GM21381 (cell line): Measurements from ENCODE around the gene ADSL.
"Not testable (repeated sequence)": the region's sequence is repeated elsewhere in the genome, so short reads cannot be mapped to it uniquely, and the experiment has no call there.

Experiments used
- ATAC-seq: cut with Tn5 transposase; IDR thresholded peaks from one replicate; pipeline ENCODE4 v1.9.1; 2021; ENCODE audit warnings: mild to moderate bottlenecking, moderate library complexity; ENCODE audit not compliant: unreplicated experiment

The ADSL gene

DNA sequence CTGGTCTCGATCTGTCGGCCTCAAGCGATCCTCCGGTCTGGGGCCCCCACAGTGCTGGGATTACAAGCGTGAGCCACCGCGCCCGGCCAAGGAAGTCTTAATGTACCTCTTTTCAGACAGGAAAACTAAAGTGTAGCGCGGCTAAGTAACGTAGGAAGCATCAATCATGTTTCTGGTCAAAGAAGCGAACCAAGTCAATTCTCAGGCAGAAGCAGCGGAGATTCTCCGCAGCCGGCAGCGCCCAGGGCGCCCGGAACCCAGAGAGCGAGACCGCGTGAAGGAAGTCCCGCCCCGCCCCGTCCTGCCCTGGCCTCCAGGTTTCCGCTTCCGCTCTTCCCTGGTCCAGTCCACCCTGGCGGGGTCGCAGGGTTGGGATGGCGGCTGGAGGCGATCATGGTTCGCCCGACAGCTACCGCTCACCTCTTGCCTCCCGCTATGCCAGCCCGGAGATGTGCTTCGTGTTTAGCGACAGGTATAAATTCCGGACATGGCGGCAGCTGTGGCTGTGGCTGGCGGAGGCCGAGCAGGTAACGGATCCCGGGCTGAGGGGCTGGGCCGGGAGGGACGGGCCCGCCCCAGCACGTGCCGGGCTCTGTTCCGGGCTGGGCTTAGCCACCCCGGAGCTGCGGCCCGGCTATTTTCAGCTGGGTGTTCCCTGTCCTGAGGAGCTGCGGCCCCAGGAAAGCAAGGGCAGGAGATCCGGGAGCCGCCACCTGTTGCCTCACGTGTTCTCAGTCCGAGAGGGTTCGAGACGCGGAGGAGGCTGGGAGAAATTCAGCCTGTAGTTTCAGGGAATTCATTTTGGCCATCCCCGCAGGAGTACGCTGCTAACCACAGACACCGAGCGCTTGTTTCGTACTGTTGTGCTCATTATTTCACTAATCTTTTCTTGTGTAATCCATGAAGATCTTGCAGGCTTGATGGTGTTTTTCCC is at the start of gene ADSL:
ADSL (plus strand) TSS at position 316 of the 934 bp plus-strand sequence; CDS start at position 375, 59 bp downstream.
- peak; percentile 81 for ATAC-seq

DNA sequence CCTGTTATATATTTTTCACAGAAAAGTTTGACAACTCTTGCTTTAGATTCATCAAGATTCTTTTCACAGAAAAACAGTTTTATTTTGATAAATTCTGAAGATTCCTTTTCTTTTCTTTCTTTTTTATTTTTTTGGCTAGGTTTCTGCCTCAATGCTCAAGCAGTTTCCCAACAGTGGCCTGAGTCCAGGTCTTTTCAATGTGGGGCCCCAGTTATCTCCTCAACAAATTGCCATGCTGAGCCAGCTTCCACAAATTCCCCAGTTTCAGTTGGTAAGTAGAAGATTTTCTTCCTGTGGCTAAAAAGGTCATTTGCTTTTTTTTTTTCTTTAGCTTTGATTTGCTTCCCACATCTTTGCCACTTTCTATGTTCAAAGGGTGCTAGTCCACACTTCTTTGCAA is 46.0 kb upstream of the ADSL start:
- ATAC-seq, result no peak

DNA sequence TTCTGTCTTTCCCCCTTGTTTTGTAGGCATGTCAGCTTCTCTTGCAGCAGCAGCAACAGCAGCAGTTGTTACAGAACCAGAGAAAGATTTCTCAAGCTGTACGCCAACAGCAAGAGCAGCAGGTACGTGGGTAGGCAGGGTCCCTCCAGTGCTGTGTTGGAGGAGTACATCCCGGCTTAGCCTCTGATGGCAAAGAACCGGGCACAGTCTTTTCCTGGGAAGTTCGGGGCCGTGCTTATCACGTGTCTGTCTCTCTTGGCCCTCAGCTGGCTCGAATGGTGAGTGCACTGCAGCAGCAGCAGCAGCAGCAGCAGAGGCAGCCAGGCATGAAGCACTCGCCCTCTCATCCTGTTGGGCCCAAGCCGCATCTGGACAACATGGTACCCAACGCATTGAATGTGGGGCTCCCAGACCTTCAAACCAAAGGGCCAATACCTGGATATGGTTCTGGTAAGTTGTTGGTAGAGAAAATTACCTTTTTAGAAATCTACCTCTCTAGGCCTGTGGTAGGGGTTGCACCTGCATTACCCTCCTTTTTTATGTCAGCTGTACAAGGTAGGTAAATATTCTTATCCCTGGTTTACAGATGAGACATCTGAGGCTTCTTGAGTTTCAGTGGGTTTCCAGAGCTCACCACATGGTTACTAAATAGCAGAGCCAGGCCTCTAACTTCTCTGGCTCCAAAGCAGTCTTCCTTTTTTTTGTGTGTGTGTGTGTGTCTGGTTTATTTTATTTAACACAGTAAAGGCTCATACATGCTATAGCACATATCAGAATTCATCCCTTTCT is 45.2 kb upstream of the ADSL start:
- peak; percentile 86 for ATAC-seq

DNA sequence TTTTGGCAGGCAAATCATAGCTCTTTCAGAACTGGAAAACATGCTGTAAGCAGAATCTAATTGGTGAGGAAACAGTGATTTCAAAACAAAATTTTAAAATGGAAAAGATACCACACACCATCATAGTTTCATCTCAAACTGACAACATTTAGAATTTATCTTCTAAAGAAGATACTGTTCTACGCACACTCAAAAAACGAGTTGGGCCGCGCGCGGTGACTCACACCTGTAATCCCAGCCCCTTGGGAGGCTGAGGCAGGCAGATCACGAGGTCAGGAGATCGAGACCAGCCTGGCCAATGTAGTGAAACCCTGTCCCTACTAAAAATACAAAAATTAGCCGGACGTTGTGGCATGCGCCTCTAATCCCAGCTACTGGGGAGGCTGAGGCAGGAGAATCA is 44.2 kb upstream of the ADSL start:
- no peak for ATAC-seq

DNA sequence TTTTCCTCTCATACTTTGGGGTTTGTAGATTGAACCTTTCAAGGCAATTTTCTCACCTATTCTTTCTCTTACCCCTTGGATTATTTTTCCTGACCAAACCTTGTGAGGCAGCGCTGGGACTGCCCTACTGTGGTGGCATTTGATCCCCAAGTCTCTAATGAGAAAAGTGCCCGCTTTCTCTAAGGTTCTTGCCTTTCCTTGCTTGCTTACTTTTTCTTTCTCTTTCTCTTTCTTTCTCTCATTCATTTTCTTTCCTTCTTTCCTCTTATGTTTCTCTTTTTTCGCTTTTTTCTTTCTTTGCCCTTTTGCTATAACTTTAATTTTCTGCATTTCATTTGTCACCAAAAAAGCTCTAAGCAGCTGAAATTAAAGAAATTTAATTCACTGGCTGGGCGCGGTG is 40.7 kb upstream of the ADSL start:
- ATAC-seq, result no peak

DNA sequence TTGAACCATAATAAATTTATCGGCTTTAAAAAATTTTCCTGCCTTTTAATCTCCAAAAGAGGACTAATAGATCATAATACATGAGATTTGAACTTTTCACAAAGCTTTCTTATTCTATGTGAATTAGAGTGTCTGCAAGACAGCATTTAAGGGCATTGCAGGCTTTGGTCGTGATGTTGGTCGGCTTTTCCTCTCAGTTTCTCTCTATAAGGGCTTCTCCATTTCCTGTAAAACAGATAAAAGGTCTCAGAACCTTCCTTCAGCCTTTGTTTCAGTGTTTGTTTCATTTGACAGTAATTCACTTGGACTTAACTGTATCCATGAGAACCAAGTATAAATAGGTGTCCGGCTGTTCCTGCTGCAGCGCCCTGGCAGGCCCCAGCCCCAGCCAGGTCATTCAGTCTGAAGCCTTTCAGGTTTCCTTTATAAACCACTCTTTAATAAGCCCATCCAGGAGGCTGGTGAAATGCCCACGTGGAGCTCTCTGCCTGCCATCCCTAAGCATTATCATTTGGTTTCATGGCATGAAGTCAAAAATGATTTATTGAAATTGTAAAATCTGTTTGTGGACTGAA is 37.2 kb upstream of the ADSL start:
- ATAC-seq, result no peak

DNA sequence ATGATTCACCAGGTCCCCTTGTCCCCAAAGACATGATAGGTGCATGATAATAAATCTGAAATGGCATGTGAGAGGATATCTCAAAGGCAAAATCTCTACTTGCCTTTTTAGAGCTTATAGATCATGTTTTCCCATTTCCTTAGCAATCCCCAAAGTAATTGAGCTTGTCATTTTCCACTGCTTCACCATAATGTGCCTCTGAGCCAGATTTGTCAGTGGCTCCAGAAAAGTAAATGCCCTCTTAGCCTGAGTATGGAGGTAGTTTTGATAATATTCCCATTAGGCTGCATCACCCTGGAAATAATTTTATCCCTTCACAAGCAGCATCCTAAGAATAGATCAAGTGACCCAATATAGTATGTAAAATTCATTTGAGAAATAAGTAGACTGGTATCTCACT is 36.7 kb upstream of the ADSL start:
- no peak for ATAC-seq

DNA sequence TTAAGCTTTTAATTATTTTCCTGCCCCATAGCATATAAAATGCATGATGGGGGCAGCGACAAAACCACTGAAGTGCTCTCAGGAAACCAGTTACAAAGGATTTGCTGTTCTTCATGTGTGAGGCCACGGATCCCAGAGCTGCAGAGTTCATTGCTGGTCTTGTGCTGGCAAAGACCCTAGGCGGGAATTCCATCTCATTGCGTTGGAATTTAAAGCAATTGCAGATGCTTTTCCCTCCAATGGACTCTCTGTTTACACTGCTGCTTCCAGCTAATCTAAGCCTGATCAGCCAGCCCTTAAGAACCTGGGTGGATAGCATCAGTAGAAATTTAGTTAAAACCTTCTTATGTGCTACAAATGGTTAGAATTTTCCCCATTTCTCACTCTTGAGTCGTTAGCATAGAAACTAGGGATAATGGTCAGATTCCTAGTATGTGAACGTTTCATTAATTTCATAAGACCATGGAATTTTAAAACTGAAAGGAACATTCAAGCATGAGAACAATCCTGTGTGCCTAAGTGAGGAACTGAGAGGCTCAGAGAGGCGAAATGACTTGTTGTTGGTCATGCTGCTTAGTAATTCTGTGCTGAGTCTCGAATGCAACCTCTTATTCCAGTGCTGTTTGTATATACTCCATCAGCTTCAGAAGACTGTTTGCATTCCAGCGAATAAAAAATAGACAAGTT is 36.1 kb upstream of the ADSL start:
- no peak for ATAC-seq

DNA sequence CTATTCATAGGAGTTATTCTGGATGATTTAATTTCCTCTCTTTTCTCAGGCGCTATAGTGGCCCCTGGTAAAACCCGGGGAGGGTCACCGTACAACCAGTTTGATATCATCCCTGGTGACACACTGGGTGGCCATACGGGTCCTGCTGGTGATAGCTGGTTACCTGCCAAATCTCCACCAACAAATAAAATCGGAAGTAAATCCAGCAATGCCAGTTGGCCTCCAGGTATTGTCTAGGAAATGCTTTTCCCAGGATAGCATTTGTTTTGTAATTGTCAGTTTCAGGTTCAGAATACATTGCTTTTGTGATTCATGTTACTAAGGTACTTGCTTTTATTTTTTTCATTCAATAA is 35.6 kb upstream of the ADSL start:
- ATAC-seq, result no peak

DNA sequence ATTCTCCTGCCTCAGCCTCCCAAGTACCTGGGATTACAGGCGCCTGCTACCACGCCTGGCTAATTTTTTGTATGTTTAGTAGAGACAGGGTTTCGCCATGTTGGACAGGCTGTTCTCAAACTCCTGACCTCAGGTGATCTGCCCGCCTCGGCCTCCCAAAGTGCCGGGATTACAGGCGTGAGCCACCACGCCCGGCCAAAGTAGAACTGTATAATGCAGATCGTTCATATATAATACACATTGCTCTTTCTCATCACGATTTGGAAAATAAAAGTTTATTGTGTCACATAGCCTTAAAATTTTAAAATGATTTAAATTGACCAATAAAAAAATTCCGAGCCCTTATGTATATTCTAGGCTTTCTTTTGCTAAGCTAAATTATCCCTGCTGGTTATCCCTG is 34.7 kb upstream of the ADSL start:
- not testable (repeated sequence) for ATAC-seq

DNA sequence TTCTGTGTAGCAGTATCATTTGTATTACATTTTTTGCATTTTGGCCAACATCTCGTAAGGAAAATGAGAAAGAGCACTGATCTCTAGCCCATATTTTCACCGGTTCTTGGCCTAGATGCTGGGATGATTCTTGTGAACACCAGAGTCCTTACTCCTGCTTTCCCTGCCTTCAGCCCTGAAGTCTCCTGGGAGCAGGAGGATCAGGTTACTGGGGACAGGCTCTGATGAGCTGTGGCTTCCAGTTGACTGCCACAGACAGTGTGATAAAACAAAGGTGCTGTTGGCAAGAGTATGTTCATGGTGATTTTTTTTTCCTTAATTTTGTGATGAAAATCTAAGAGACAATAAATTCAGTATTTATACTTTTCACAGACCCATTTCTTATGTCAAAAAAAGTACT is 34.2 kb upstream of the ADSL start:
- no peak for ATAC-seq

DNA sequence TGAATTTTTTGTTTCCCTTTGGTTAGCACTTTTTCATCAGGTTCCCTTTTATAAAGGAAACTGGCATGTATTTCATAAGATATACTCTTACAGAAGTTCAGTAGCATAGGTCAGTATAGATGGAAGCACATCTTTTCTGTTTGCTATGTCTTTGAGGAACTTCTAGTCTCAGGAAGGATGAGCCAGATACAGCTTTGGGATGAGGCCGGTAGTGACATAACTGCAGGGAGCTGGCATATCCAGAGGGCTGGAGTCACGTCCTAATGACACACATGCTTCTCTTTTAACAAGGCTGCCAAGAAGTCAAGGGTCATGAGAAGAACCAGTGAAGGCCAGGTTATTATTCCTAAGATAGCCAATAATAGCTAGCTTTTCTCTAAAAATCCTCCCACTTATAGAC is 33.3 kb upstream of the ADSL start:
- ATAC-seq, result no peak

DNA sequence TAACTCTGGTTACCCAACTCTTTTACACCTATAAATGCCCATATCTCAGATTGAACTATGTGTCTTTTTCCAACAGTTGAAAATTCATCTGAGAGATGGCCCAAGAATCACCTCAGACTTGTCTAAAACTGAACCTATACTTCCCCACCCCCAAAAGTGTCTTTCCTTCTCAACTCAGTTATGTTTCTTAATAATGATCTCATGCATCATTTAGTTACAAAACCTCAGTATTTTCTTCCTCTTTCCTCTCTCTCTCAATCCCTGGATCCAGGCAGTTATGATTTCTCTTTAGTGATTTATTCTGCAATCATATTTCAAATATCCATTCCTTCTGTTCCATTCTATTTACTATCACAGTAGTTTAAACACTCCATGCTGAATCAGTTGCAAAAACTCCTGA is 32.3 kb upstream of the ADSL start:
- no peak for ATAC-seq

DNA sequence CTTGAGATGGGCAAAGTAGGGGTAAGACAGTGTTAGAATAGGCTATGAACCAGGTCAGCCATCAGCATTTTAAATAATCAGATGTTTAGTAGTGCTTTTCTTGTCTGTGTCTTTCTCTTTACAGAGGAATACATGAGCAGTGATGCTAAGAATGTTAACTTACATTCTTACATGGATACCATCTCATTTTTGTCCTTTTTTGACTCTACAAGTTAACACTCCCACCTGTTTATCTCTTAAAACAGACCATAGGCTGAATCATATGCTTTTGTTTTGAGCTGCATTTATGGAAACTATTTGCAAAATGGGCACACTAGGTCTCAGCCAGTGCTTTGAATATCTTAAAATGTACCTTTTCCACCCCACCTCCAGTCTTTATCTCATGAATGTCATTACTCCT is 25.6 kb upstream of the ADSL start:
- no peak for ATAC-seq

DNA sequence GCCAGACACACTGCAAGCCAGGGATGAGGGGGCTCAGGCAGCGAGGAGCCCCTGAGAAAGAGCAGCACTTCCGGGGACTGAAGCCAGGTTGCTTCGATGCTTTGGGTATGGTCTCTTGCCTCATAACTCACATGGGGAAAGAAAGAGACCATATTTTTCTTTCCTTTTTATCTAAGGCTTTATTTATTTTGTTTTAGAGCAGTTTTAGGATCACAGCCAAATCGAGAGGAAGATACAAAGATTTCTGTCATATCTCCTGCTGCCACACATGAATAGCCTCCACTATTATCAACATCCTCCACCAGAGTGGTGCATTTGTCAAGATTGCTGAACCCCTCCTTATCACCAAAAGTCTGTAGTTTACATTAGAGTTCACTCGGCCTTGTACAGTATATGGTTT is 24.3 kb upstream of the ADSL start:
- ATAC-seq, result no peak

DNA sequence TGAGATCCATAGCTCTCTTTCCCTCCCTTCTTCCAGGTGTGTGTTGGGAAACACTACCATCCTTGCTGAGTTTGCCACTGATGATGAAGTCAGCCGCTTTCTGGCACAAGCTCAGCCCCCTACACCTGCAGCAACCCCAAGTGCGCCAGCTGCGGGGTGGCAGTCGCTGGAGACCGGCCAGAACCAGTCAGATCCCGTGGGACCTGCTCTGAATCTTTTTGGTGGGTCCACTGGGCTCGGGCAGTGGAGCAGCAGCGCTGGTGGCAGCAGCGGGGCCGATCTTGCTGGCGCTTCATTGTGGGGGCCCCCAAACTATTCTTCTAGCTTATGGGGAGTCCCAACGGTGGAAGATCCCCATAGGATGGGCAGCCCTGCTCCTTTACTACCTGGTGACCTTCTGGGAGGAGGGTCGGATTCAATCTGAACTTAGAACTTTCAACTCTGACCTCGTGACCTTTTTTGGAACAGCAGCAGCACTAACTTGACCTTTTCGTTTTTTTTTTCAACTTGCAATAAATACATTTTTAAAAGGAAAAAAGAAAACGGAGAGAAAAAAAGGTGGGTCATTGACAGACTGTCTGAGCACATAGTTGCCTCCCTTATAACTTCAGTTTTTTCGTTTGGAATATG is 23.4 kb upstream of the ADSL start:
- ATAC-seq, result no peak

DNA sequence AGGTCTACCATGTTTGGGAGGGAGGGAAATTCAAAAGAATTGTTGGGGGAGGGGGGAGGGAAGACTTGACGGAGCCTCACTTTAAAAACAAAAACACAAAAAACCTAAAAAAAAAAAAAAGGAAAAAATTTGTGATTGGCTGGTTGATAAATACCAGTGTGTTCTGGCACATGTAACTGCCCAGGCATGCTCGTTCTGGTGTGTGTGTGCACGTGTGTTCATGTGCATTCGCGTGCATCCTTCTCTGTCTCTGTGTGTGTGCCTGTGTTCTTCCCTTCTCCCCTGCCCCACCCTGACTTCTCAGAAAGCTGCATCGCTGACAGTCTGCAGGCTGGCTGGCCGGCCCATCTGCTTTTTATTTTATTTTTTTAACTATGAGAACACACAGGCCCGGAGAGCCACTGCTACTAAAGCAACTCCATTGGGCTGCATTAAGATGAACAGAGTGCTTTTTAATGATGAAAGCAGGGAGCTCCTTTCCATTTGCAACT is 22.6 kb upstream of the ADSL start:
- ATAC-seq, result no peak

DNA sequence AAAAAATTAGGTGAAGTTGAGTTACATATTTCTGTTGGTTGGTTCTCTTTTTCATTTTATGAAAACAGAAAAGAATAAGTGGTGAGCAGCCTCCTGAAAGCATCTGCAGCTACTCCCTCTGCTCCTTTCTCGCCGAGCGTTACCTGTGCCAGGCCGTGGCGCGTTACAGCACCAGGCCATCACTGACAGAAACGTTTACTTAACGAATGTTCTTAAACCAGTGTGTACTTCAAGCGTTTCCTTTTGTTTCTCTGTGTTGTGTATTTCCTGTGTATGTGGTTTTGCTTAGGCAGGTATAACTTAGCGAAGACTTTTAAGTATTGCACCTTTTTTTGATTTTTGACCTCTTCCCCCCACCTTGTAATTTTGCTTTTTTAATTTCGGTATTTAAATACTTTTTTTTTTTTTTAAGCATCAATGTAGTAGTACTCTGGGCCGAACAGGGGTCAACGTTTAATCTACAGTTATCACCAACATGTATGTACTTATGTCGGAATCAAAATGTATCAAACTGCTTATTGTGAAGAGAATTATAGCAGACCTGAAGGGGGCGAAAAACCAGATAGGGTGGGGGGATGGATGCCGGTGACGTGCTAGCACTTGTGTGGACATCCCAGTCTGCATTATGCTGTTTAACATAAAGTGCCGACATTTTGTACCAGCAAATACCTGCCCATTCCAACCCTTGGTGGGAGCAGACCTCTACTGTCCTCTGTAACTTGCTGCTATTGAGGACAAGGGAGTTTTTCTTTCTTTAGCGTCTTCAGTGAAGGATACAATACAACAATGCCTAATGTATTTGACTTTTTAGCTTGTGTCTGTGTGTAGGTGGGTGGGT is 21.6 kb upstream of the ADSL start:
- ATAC-seq, result no peak

DNA sequence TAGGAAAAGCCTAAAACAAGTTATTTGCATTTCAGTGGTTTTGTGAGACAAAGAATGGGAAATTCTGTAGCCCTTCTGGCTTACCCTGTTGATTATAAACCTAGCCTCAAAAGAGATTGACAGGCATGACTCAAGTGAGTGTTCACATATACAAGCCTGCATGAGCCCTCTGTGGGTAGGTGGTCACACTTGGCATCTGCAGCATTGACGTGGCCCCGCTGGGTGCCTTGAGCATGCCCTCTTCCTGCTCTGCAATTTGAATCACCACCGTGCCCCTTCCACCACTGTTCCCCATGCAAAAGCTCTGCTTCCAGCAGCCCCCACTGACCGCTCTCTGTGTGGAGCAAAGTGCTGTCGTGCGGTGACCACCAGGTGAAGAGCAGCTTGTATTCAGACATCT is 21.0 kb upstream of the ADSL start:
- no peak for ATAC-seq
